ENCODE measurements around the gene EPS8L3.
"Not testable (repeated sequence)": the region's sequence is repeated elsewhere in the genome, so short reads cannot be mapped to it uniquely, and the experiment has no call there.

The EPS8L3 gene

GRCh38 chr1:109777980-109778625, 14.4 kb upstream of the EPS8L3 start:
- no peak for DNase-seq

GRCh38 chr1:109777436-109777835, 13.7 kb upstream of the EPS8L3 start:
- no peak for DNase-seq

- peak; percentile 87 for DNase-seq
These were observed 13.2 kb upstream of the EPS8L3 start for GRCh38 chr1:109776911-109777310.

DNA sequence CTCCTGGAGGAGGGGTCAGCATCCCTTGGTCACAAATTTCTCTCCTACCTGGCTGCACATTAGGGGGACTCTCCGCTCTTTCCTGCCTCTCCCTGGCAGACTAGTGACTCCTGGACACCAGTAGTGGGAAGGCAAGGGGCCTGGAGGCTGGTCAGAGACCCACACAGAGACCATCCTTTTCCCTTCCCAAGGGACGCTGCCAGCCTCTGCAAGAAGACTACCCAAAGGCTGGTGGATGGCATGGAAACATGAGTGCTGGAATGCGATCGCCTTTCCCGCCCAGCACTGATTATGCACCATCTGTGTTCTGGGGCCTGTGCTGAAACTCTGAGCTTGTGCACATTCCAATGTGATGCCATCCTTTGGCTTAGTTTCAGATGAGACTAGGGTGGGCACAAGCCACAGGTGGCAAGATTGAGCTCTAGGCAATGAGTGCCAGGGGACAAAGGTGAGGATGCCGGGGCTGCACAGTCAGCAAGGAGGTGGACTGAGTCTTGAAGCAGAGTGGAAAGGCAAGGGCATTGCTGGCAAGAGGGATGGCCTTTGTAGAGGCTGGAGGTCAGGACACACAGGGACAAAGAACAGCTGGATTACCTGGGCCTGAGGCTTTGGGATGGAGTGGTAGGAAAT, 12.6 kb upstream of the EPS8L3 start:
- DNase-seq = no peak

DNA sequence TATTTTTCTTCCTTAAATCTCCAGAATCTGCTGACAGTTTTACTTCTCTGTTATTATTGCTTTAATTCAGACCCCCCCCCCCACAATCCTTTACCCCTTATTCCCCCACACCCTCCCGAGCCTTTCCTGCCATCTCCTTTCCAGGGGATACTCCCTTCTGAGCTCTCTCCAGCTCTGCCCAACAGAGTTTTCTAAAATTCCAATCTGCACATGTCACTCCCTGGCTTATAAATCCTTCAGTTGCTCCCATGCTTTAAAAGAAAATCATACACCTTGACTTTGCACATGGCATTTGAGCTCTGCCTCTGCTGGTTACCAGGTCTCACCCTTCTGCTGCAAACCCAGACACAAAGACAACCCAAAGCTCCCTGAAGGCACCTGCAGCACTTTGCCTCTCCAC, 11.7 kb upstream of the EPS8L3 start:
- DNase-seq = no peak

DNA sequence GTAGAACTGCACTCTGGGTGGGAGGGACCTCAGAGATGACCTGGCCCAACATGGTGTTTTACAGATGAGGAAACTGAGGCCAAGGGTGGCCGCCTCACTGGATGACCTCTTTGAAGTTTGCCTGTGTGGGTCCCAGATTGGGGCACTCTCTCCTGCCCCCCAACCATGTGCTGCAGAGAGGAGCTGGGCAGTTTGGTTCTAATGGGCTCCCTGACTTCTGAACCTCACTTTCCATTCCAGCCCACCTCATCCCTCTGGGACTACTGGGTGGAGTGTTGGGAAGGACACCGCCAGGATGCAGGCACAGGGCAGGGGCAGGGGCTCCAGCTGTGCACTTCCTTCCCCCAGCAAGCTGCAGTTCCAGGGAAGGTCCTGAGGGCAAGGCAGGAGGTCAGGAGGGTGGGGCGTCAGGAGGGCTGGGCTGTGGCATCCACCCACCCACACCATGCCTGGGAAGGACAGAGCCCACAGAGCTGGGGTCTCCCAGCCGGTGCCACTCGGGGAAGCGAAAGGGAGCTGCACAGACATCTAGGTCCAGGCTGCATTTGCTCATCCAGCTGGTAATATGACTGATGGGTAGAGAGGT, 10.3 kb upstream of the EPS8L3 start:
- DNase-seq = no peak

DNA sequence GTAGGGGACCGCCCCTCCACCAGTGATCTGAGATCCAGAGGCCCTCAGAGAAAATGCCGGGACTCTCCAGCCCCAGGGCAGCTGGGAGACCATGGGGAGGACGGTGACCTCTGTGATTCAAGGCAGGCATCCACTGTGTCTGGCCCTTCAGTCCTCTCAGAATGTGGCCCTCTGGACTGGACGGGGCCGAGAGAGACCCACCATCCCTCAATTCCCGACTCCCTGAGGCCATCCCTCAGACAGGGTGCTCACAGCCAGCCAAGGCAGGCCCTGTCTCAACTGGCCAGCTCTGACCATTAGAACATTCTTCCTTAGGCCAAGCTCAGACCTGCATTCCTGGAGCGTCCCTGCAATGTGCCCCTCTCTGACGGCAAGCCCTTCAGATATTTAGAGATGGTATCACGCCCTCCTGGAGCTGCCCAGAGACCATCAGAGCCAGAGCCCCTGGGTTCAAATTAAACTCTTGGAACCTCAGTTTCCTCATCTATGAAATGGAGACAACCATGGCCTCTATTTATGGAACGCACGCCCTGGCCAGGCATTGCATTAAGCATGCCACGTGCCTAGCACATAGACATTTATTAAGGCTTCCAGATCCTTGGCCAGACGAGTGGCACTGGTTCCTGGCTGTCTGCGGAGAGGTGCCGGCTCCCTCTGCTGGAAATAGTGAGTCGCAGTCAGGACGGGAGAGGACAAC, 9.6 kb upstream of the EPS8L3 start:
- peak; percentile 92 for DNase-seq

DNA sequence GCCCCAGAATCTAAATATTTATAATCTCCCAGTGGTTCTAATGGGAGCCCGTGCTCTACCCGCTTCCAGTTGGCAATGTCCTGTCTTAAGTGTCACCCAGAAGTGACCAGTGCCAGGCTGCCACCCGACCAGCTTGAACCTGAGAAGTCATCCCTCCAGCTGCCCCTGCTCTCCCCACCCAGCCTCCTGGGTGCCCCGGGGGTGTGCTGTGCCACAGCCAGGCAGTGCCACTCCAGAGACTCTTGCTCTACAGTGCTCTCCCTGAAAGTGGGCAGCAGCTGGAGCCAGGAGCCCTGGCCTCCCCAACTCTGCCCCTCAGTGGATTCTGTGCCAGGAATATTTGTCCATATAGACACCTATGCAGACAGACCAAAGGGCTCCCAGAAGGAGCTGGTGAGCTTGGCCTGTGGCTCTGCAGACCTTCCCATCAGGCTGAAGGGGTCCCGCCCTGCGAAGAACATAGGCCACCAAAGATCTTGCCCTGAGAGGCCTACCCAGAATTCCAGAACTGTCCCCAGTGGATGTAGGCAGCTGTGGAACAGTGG, 9.0 kb upstream of the EPS8L3 start:
- DNase-seq = no peak

GRCh38 chr1:109771712-109772657, 8.3 kb upstream of the EPS8L3 start:
- no peak for DNase-seq

- DNase-seq = no peak
These were observed 6.8 kb upstream of the EPS8L3 start for GRCh38 chr1:109770331-109771095.

DNA sequence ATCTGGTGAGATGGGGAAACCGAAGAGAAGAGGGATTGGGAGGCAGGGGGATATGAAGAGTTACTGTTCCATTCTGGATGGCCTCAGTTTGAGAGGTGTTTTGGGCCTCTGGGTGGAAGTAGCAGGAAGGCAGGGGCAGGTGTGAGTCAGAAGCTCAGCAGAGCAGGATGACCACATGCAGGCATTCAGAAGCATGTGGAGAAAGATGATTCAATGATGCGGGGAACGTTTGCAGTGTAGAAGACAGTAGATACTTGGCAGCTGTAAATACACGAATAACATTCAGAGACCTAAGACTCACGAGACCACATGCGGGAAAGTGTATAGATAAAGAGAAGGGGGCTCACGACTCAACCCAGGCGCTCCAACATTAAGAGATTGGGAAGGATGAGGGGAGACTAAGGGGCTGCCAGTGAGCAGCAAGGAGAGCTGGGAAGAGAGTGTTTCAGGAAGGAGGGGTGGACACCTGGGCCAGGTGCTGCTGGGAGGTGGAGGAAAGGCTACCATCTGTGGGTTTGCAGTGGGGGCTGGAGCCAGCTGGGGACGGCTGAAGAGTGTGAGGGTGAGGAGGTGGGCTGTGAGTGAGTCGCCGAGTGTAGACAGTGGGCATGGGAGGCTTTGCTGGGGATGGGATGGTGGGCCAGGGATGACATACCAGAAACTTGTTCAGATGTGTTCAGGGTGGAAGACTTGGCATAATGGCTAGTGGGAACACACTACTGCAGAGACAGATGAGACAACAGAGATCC, 5.8 kb upstream of the EPS8L3 start:
- peak; percentile 24 for DNase-seq

DNA sequence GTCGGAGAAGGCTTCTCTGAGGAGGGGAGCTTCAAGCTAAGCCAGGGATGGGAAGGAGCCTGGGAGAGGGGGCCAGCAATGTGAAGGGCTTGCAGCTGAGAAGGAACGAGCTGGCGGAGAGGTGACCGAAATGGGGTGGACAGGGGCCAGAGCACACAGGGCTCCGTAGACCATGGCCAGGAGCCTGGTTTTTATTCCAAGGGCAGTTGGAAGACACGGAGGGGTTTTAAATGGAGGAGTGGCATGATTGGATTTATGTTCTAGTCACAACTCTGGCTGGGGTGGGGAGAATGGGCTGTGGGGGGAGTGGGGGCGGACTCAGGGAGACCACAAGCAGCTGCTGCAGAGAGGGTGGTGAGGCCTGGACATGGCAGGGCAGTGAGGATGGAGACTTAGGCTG, 5.1 kb upstream of the EPS8L3 start:
- DNase-seq = no peak

GRCh38 chr1:109768335-109768650, 4.6 kb upstream of the EPS8L3 start:
- DNase-seq = no peak

- no peak for DNase-seq
These were observed 4.1 kb upstream of the EPS8L3 start for GRCh38 chr1:109767637-109768334.

GRCh38 chr1:109766991-109767636, 3.4 kb upstream of the EPS8L3 start:
- not testable (repeated sequence) for DNase-seq

GRCh38 chr1:109765896-109766615, 2.3 kb upstream of the EPS8L3 start:
- no peak for DNase-seq

- no peak for DNase-seq
These were observed 1.7 kb upstream of the EPS8L3 start for GRCh38 chr1:109765483-109765815.

DNA sequence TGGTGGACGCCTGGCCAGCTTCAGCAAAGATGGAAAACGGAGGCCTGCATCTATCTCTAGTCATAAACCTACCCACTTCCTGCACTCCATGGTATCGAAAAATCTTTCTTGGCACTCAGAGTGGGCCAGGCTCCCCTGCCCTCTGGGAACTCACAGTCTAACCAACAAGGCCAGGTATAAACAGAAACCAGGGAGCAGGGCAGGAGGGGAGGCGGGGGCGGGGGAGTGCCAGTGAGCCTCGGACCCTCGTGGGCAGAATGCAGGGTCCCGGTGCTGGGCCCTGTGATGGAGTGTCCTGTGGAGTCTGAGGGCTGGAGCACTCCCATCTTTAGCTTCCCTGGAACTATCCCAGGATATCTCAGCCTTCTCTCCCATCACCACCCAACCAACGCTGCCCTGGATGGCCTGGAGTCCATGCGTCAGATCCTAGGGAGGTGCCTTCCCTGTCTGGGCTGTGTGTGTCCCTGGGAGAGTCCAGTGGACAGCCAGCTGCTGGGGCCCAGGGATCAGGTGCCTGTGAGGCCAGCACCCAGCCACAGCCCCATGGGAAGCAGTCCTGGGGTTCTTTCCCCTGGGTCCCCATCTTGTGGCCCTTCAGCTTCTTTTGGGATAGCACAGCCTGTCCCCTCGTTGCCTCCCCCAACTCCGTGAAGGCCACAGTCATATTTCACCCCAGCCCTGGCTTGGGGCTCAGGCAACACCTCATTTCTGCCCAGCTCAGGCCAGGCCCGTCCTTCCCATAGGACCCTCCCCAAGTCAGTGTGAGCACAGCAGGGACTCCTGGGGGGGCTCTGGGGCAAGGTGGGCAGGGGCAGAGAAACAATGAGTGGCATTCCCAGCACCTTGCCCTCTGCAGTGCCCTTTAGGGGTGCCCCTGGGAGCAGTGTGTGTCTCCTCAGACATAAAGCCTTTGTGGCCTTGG, 1.1 kb upstream of the EPS8L3 start:
- no peak for DNase-seq

Data from suppressor macrophage treated with lipopolysaccharide for 4 hours (primary cell).